Fibroblast of lung (primary cell): ENCODE results near the gene MYO7A. TPM values are rescaled to one million over a fixed set of nuclear protein-coding genes. Genes with fewer than 3 reads are reported as not detected.

Experiments
- DNase-seq, 2 donors: peaks; one replicate each; pipeline versions ENCODE4 v3.0.0 to v3.0.0-alpha.2; 2010; ENCODE audit warnings: low read depth in 2 of 2
- H2AFZ ChIP-seq: 2 replicates; pipeline ENCODE4 v1.5.1; 2012; ENCODE audit warnings: low read length, control low read depth, inconsistent platforms
- H3K27ac ChIP-seq: 2 replicates; pipeline ENCODE4 v1.5.1; 2011; ENCODE audit warnings: low read length, control low read depth; ENCODE audit not compliant: insufficient read depth
- H3K27me3 ChIP-seq: 2 replicates; pipeline ENCODE4 v1.5.1; 2011; ENCODE audit warnings: mild to moderate bottlenecking, low read length; ENCODE audit not compliant: control insufficient read depth, insufficient read depth
- H3K36me3 ChIP-seq: 2 replicates; pipeline ENCODE4 v1.5.1; 2011; ENCODE audit warnings: low read length; ENCODE audit not compliant: control insufficient read depth, insufficient read depth
- H3K4me1 ChIP-seq: 2 replicates; pipeline ENCODE4 v1.5.1; 2011; ENCODE audit warnings: low read length; ENCODE audit not compliant: control insufficient read depth, insufficient read depth; ENCODE audit errors: extremely low read depth
- H3K4me2 ChIP-seq: 2 replicates; pipeline ENCODE4 v1.5.1; 2011; ENCODE audit warnings: low read length, control low read depth; ENCODE audit not compliant: insufficient read depth; ENCODE audit errors: extremely low read depth
- H3K4me3 ChIP-seq, 4 experiments: fragments of 200-600 bp in 1 of 4; sonication (generic) in 1 of 4; replicated peaks in 1 of 4; 2 replicates each; pipeline ENCODE4 v1.5.1; 2011 to 2016; ENCODE audit warnings: low read length in 4 of 4, low read depth in 3 of 4, mild to moderate bottlenecking in 3 of 4, control low read depth in 2 of 4, inconsistent platforms in 1 of 4, mixed read lengths in 1 of 4; ENCODE audit not compliant: insufficient read depth in 1 of 4; ENCODE audit errors: control extremely low read depth in 1 of 4
- H3K79me2 ChIP-seq: 2 replicates; pipeline ENCODE4 v1.5.1; 2012; ENCODE audit warnings: mild to moderate bottlenecking, low read length, inconsistent platforms; ENCODE audit not compliant: control insufficient read depth, insufficient read depth
- H3K9ac ChIP-seq: 2 replicates; pipeline ENCODE4 v1.5.1; 2011; ENCODE audit warnings: mild to moderate bottlenecking, low read length, control low read depth; ENCODE audit not compliant: insufficient read depth
- H3K9me3 ChIP-seq: 2 replicates; pipeline ENCODE4 v1.5.1; 2012; ENCODE audit warnings: low read depth, low read length; ENCODE audit not compliant: control insufficient read depth, insufficient read depth
- H4K20me1 ChIP-seq: 2 replicates; pipeline ENCODE4 v1.5.1; 2011; ENCODE audit warnings: low read length; ENCODE audit not compliant: control insufficient read depth, insufficient read depth; ENCODE audit errors: extremely low read depth
- CTCF ChIP-seq, 2 donors: IDR thresholded peaks in 1 of 2; conservative IDR thresholded peaks in 1 of 2; 1 replicate in 1 of 2; 2 replicates in 1 of 2; pipeline ENCODE4 v1.5.1; 2011 to 2012; ENCODE audit warnings: low read length in 2 of 2, control low read depth in 1 of 2, inconsistent platforms in 1 of 2, low read depth in 1 of 2, mild to moderate bottlenecking in 1 of 2
- EZH2 ChIP-seq: IDR thresholded peaks from 2 replicates; pipeline ENCODE4 v1.5.1; 2012; ENCODE audit warnings: low read length, control low read depth, mild to moderate bottlenecking; ENCODE audit errors: missing control alignments
- polyA plus RNA-seq, 2 donors: library from polyadenylated mRNA; depleted of rRNA in 1 of 2; stranded (reverse) in 1 of 2; unstranded in 1 of 2; fragments of >200 nt; gene quantifications; 2 replicates each; pipeline ENCODE4 v1.2.1, GENCODE V29; 2011 to 2012; ENCODE audit warnings: missing spikeins in 1 of 2
- total RNA-seq: library from RNA; depleted of rRNA; stranded (reverse); fragments of >200 nt; gene quantifications from 2 replicates; pipeline ENCODE4 v1.2.1, GENCODE V29; 2014

Gene MYO7A
- total and polyA plus RNA-seq, 2 donors (not counting 1 experiment from before 2014, with no cell fraction given), result 0.01 to 0.33 TPM

DNA sequence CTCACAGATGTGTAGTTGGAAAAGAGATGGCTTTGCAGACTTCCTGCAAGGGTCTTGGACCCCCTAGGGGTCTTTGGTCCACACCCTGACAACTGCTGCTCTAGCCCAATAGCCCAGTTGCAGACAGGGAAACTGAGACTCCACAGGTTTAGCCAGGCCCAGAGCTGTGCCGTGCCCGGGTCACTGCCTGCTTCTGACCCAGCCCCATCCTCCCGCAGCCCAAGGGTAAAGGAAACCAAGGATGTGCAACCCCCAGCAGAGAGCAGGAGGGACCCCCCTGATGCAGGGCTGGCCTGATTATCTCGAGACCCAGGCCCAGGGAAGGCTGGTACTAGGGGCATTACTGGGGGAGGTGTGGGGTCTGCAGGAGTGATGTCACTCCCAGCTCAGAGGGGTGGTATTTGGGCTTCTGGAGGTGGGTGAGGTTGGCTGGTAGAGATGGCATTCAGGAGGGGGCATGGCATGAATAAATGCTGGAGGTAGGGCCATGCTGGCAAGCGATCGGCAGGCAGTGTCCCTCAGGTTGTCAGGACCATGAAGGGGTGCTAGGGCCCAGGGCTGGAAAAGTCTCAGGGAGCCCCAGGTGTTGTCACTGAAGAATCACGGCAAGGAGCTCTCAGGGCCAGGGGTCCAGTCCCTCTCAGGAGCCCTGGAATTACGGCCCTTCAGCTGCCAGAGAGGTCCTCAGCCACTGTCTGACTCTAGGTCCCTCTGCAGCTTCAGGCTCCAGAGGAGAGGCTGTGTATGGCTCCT, 21.1 kb downstream of the MYO7A start:
- Histone ChIP-seq H3K4me1 (no peaks in the 10 kb centered on the region), H3K9me3 (no peaks in the 10 kb centered on the region), H4K20me1 (no peaks in the 10 kb centered on the region), H3K9ac (no peak overlapping the region), H3K79me2 (no peaks in the 10 kb centered on the region), H3K4me2 (no peak overlapping the region), H3K27me3 (no peaks in the 10 kb centered on the region), H2AFZ (no peak overlapping the region), H3K36me3 (no peaks in the 10 kb centered on the region), H3K4me3 (no peak overlapping the region), H3K27ac (no peak overlapping the region)
- no peak for DNase-seq
- no peak for TF ChIP-seq EZH2
- no peak for TF ChIP-seq CTCF (conservative IDR thresholded peaks at IDR 0.05 in 1 of 2, IDR thresholded peaks at IDR 0.05 in 1 of 2; ENCODE audit: low read depth in 1 of 2, low read length in 2 of 2)

- DNase-seq, result no peak
- no peak overlapping the region for H3K27ac ChIP-seq
- H3K4me3 ChIP-seq, result no peak overlapping the region
- no peak overlapping the region for H3K4me2 ChIP-seq
- H3K4me1 ChIP-seq, result no peaks in the 10 kb centered on the region
- TF ChIP-seq EZH2 (no peak), CTCF (conservative IDR thresholded peaks at IDR 0.05 in 1 of 2, IDR thresholded peaks at IDR 0.05 in 1 of 2; ENCODE audit: low read depth in 1 of 2, low read length in 2 of 2) (no peak)
- no peaks in the 10 kb centered on the region for H3K36me3 ChIP-seq
- no peaks in the 10 kb centered on the region for H3K9me3 ChIP-seq
- no peaks in the 10 kb centered on the region for H4K20me1 ChIP-seq
- H3K27me3 ChIP-seq, result no peaks in the 10 kb centered on the region
- H3K9ac ChIP-seq, result no peak overlapping the region
- no peaks in the 10 kb centered on the region for H3K79me2 ChIP-seq
- H2AFZ ChIP-seq, result no peak overlapping the region
These were observed 21.8 kb downstream of the MYO7A start for GRCh38 chr11:77149716-77150392.

GRCh38 chr11:77150836-77151235, 22.8 kb downstream of the MYO7A start:
- DNase-seq, result no peak
- no peak overlapping the region for H2AFZ ChIP-seq
- no peaks in the 10 kb centered on the region for H4K20me1 ChIP-seq
- no peaks in the 10 kb centered on the region for H3K4me1 ChIP-seq
- no peak overlapping the region for H3K9ac ChIP-seq
- no peaks in the 10 kb centered on the region for H3K79me2 ChIP-seq
- no peak for TF ChIP-seq CTCF (conservative IDR thresholded peaks at IDR 0.05 in 1 of 2, IDR thresholded peaks at IDR 0.05 in 1 of 2; ENCODE audit: low read depth in 1 of 2, low read length in 2 of 2)
- TF ChIP-seq EZH2, result no peak
- H3K4me3 ChIP-seq, result no peak overlapping the region
- H3K4me2 ChIP-seq, result no peak overlapping the region
- H3K9me3 ChIP-seq, result no peaks in the 10 kb centered on the region
- H3K36me3 ChIP-seq, result no peaks in the 10 kb centered on the region
- no peak overlapping the region for H3K27ac ChIP-seq
- no peaks in the 10 kb centered on the region for H3K27me3 ChIP-seq
